Endothelial cell of umbilical vein (primary cell): ENCODE results near the gene NR4A1. TPM values are rescaled to one million over a fixed set of nuclear protein-coding genes. Genes with fewer than 3 reads are reported as not detected.
"Not testable (repeated sequence)": the region's sequence is repeated elsewhere in the genome, so short reads cannot be mapped to it uniquely, and the experiment has no call there.

ENCODE experiments used
- BruUV-seq: library from RNA; stranded (reverse); fragments of 400-500 nt; replicated peaks from 2 replicates; lab custom pipeline; 2021; lab: Mats Ljungman, UMichigan
- CTCF ChIA-PET: fragments of 300-600, 350-600 bp; sonication (Branson Sonifier 250); formaldehyde crosslinking; loops from one replicate; lab custom pipeline; 2021; ENCODE audit warnings: antibody characterized with exemption, inconsistent platforms; lab: Charles Lee
- POLR2A ChIA-PET: fragments of 300-600, 350-600 bp; sonication (Branson Sonifier 250); formaldehyde crosslinking; loops from one replicate; lab custom pipeline; 2021; ENCODE audit warnings: antibody characterized with exemption, inconsistent platforms; lab: Charles Lee
- DNase-seq: peaks from one replicate; pipeline ENCODE4 v3.0.0-alpha.2; 2011; ENCODE audit warnings: low read depth, low spot score
- FAIRE-seq: peaks from 2 replicates; lab custom pipeline; 2011; peaks lifted over from hg19 to GRCh38; lab: Jason Lieb, UNC
- H2AFZ ChIP-seq: 2 replicates; pipeline ENCODE4 v1.6.0; 2012; ENCODE audit warnings: low read depth, low read length, control low read depth, inconsistent platforms
- H3K27ac ChIP-seq: 2 replicates; pipeline ENCODE4 v1.5.1; 2011; ENCODE audit warnings: low read depth, mild to moderate bottlenecking, control low read depth, low read length, moderate library complexity; ENCODE audit not compliant: insufficient read depth
- H3K27me3 ChIP-seq, 2 experiments: 2 replicates each; pipeline versions ENCODE4 v1.6.0 to v1.6.1; 2011; ENCODE audit warnings: low read length in 2 of 2, mixed read lengths in 1 of 2; ENCODE audit not compliant: control insufficient read depth in 2 of 2, insufficient read depth in 2 of 2
- H3K36me3 ChIP-seq, 2 experiments: 2 replicates in 1 of 2; 3 replicates in 1 of 2; pipeline ENCODE4 v1.5.1; 2011; ENCODE audit warnings: low read length in 2 of 2, mild to moderate bottlenecking in 1 of 2, moderate library complexity in 1 of 2; ENCODE audit not compliant: control insufficient read depth in 2 of 2, insufficient read depth in 2 of 2; ENCODE audit errors: extremely low read depth in 1 of 2
- H3K4me1 ChIP-seq: 3 replicates; pipeline ENCODE4 v1.5.1; 2011; ENCODE audit warnings: mild to moderate bottlenecking, low read length; ENCODE audit not compliant: control insufficient read depth, insufficient read depth; ENCODE audit errors: extremely low read depth
- H3K4me2 ChIP-seq: 2 replicates; pipeline ENCODE4 v1.6.1; 2011; ENCODE audit warnings: low read length, control low read depth, mixed read lengths; ENCODE audit not compliant: insufficient read depth
- H3K4me3 ChIP-seq, 3 experiments: fragments of 200-600 bp in 1 of 3; sonication (generic), shearing (Covaris generic) in 1 of 3; replicated peaks in 1 of 3; 2 replicates each; pipeline ENCODE4 v1.5.1; 2011 to 2016; ENCODE audit warnings: control low read depth in 3 of 3, low read length in 3 of 3, mild to moderate bottlenecking in 2 of 3, inconsistent platforms in 1 of 3, low read depth in 1 of 3, moderate library complexity in 1 of 3; ENCODE audit not compliant: insufficient read depth in 1 of 3
- H3K79me2 ChIP-seq: 2 replicates; pipeline ENCODE4 v1.6.0; 2012; ENCODE audit warnings: low read length, inconsistent platforms; ENCODE audit not compliant: control insufficient read depth, insufficient read depth
- H3K9ac ChIP-seq: replicated peaks from 2 replicates; pipeline ENCODE3; 2011; ENCODE audit warnings: low read length, control low read depth; ENCODE audit not compliant: insufficient read depth; ENCODE audit errors: extremely low read depth
- H3K9me1 ChIP-seq: replicated peaks from 3 replicates; pipeline ENCODE4 v1.6.0; 2011; ENCODE audit warnings: mild to moderate bottlenecking, low read length; ENCODE audit not compliant: control insufficient read depth, insufficient read depth; ENCODE audit errors: extremely low read depth
- H3K9me3 ChIP-seq: replicated peaks from 2 replicates; pipeline ENCODE4 v1.5.1; 2012; ENCODE audit warnings: low read length, inconsistent platforms; ENCODE audit not compliant: control insufficient read depth, insufficient read depth
- H4K20me1 ChIP-seq: replicated peaks from 2 replicates; pipeline ENCODE3; 2011; ENCODE audit warnings: mild to moderate bottlenecking, low read length; ENCODE audit not compliant: control insufficient read depth, insufficient read depth; ENCODE audit errors: extremely low read depth
- CTCF ChIP-seq, 2 donors: IDR thresholded peaks; 1 replicate in 1 of 2; 2 replicates in 1 of 2; pipeline ENCODE4 v1.5.1; 2011; ENCODE audit warnings: low read length in 2 of 2, mild to moderate bottlenecking in 2 of 2, moderate library complexity in 2 of 2, control low read depth in 1 of 2, inconsistent platforms in 1 of 2, low read depth in 1 of 2; ENCODE audit not compliant: insufficient read depth in 1 of 2; ENCODE audit errors: extremely low read depth in 1 of 2
- EZH2 ChIP-seq: IDR thresholded peaks from 2 replicates; pipeline ENCODE4 v1.6.1; 2012; ENCODE audit warnings: borderline replicate concordance, low read depth, mild to moderate bottlenecking, moderate library complexity, low read length, inconsistent platforms; ENCODE audit not compliant: severe bottlenecking
- FOS ChIP-seq: IDR thresholded peaks from 2 replicates; pipeline ENCODE4 v1.6.1; 2011; ENCODE audit warnings: mild to moderate bottlenecking, low read length, moderate library complexity, borderline replicate concordance; ENCODE audit not compliant: insufficient read depth
- GATA2 ChIP-seq: IDR thresholded peaks from 2 replicates; pipeline ENCODE4 v1.7.0; 2011; ENCODE audit warnings: low read depth, mild to moderate bottlenecking, moderate library complexity, mixed read lengths, low read length; ENCODE audit not compliant: insufficient read length, insufficient read depth
- JUN ChIP-seq: IDR thresholded peaks from 2 replicates; pipeline ENCODE4 v1.6.1; 2011; ENCODE audit warnings: borderline replicate concordance, low read depth; ENCODE audit not compliant: insufficient read length, insufficient read depth
- MAX ChIP-seq: IDR thresholded peaks from 2 replicates; pipeline ENCODE4 v1.6.1; 2011; ENCODE audit not compliant: insufficient read depth, insufficient read length
- MYC ChIP-seq: IDR thresholded peaks from one replicate; pipeline ENCODE4 v1.6.1; 2011; ENCODE audit warnings: mild to moderate bottlenecking, low read depth, low read length
- POLR2A ChIP-seq: IDR thresholded peaks from 2 replicates; pipeline ENCODE4 v1.6.1; 2012; ENCODE audit warnings: low read depth, mild to moderate bottlenecking, control low read depth, low read length
- POLR2AphosphoS5 ChIP-seq: IDR thresholded peaks from 2 replicates; pipeline ENCODE4 v1.6.1; 2012; ENCODE audit warnings: low read depth, mild to moderate bottlenecking, control low read depth, low read length, moderate library complexity; ENCODE audit not compliant: insufficient read depth
- dilution Hi-C: fragments of 300-500 bp; cut with MboI; formaldehyde crosslinking; loops from one replicate; pipeline ENCODE4 v1.15.0; 2019; ENCODE audit warnings: low sequenced_read_pairs; ENCODE audit not compliant: extremely low pct_ligation_motif_present
- intact Hi-C: fragments of 100-400 bp; cut with micrococcal nuclease; formaldehyde crosslinking; loops from one replicate; pipeline ENCODE4 v1.10.0; 2022
- polyA plus RNA-seq, 4 experiments: library from polyadenylated mRNA; depleted of rRNA in 3 of 4; stranded (reverse) in 3 of 4; unstranded in 1 of 4; fragments of >200 nt; gene quantifications; 2 replicates each; pipeline versions ENCODE4 v1.2.1 to v1.2.3, GENCODE V29; 2011 to 2012; ENCODE audit warnings: missing spikeins in 1 of 4
- total RNA-seq: library from RNA; stranded (reverse); gene quantifications from 2 replicates; pipeline ENCODE4 v1.2.3, GENCODE V29; 2021

NR4A1 gene
- total and polyA plus RNA-seq, 2 donors (not counting 3 experiments of a cell fraction or from before 2014, with no cell fraction given): 6.8 to 18.2 TPM

- Histone ChIP-seq H3K4me2 (no peak overlapping the region), H3K9me1 (no peaks in the 10 kb centered on the region), H2AFZ (no peak overlapping the region), H3K79me2 (no peaks in the 10 kb centered on the region), H3K9ac (no peak overlapping the region), H3K27ac (no peak overlapping the region), H3K9me3 (no peaks in the 10 kb centered on the region), H3K36me3 (no peaks in the 10 kb centered on the region), H3K27me3 (peaks cover 0 to 3% of the 10 kb centered on the region in 2 experiments), H4K20me1 (no peaks in the 10 kb centered on the region), H3K4me3 (no peak overlapping the region), H3K4me1 (no peaks in the 10 kb centered on the region)
- no TSS peak for BruUV-seq
- FAIRE-seq (no peak), DNase-seq (no peak)
- ChIA-PET POLR2A (no interaction called here), CTCF (no interaction called here)
- TF ChIP-seq EZH2 (no peak), MAX (no peak), MYC (no peak), JUN (no peak), POLR2AphosphoS5 (no peak), POLR2A (no peak), FOS (no peak), GATA2 (no peak), CTCF (IDR thresholded peaks at IDR 0.05; ENCODE audit: extremely low read depth in 1 of 2, insufficient read depth in 1 of 2, low read depth in 1 of 2, low read length in 2 of 2) (no peak)
- dilution Hi-C loops (no loop called here), intact Hi-C loops (loop anchor here (2.0 kb wide), 1 partner anchor 70 kb away; no protein-coding TSS in a partner anchor)
Observed at GRCh38 chr12:52097045-52097666, 45.9 kb downstream of the NR4A1 start.

GRCh38 chr12:52104431-52105089 lies 53.3 kb downstream of the NR4A1 start:
- H2AFZ ChIP-seq, H3K9ac ChIP-seq, H3K9me3 ChIP-seq, H3K4me3 ChIP-seq, dilution Hi-C loops, H3K36me3 ChIP-seq, H4K20me1 ChIP-seq, H3K4me2 ChIP-seq, FAIRE-seq, H3K79me2 ChIP-seq, H3K4me1 ChIP-seq, POLR2A ChIA-PET, H3K27me3 ChIP-seq, H3K27ac ChIP-seq, H3K9me1 ChIP-seq, BruUV-seq, DNase-seq: not testable (repeated sequence)
- intact Hi-C loops: loop anchor here (2.0 kb wide), 1 partner anchor 54 kb away; the partner anchor contains the start of gene NR4A1
- CTCF ChIA-PET: interaction anchor here (0.9 to 2.0 kb wide), 5 partner anchors 13 to 79 kb away, joined by 3 to 8 read pairs (median 3); no protein-coding TSS in a partner anchor
